HepG2 (cell line): ENCODE data around the gene TEDC1. TPM values are rescaled to one million over a fixed set of nuclear protein-coding genes. Genes with fewer than 3 reads are reported as not detected.

ENCODE experiments used
- AGO1 ChIP-seq: fragments of 200-400 bp; formaldehyde crosslinking; IDR thresholded peaks from 2 replicates; pipeline ENCODE4 v1.6.1; 2017; ENCODE audit warnings: mild to moderate bottlenecking, low read depth, low read length, moderate library complexity; ENCODE audit not compliant: poor library complexity, severe bottlenecking
- CCDC6 ChIP-seq: sonication (generic); formaldehyde crosslinking; IDR thresholded peaks from 2 replicates; pipeline ENCODE4 v1.8.1; 2022; ENCODE audit warnings: mild to moderate bottlenecking, missing genetic modification reagents, moderate library complexity
- CERS6 ChIP-seq: sonication (generic); formaldehyde crosslinking; IDR thresholded peaks from 2 replicates; pipeline ENCODE4 v1.5.0; 2020; ENCODE audit warnings: missing genetic modification reagents
- CSRNP1 ChIP-seq: sonication (generic); formaldehyde crosslinking; IDR thresholded peaks from 2 replicates; pipeline ENCODE4 v1.8.1; 2023; ENCODE audit warnings: mild to moderate bottlenecking, missing genetic modification reagents
- ELF3 ChIP-seq: IDR thresholded peaks from 2 replicates; pipeline ENCODE4 v1.6.1; 2016; ENCODE audit warnings: missing genetic modification reagents, missing compliant biosample characterization
- FIP1L1 ChIP-seq: fragments of 200-400 bp; formaldehyde crosslinking; IDR thresholded peaks from 2 replicates; pipeline ENCODE4 v1.6.1; 2018; ENCODE audit warnings: low read depth, mild to moderate bottlenecking, low read length, moderate library complexity, borderline replicate concordance; ENCODE audit not compliant: insufficient read depth
- HDAC2 ChIP-seq: sonication (generic); formaldehyde crosslinking; IDR thresholded peaks from 2 replicates; pipeline ENCODE4 v1.4.0; 2020; ENCODE audit warnings: missing genetic modification reagents
- HOXD1 ChIP-seq: sonication (generic); formaldehyde crosslinking; IDR thresholded peaks from 2 replicates; pipeline ENCODE4 v1.5.0; 2020; ENCODE audit warnings: missing genetic modification reagents
- MNT ChIP-seq: fragments of 450-650 bp; IDR thresholded peaks from 2 replicates; pipeline ENCODE4 v1.6.1; 2016
- NRL ChIP-seq: sonication (generic); formaldehyde crosslinking; IDR thresholded peaks from 2 replicates; pipeline ENCODE4 v1.5.0; 2020; ENCODE audit warnings: missing genetic modification reagents, mild to moderate bottlenecking, moderate library complexity, borderline replicate concordance
- RFXANK ChIP-seq: IDR thresholded peaks from 2 replicates; pipeline ENCODE4 v1.6.1; 2016
- SP1 ChIP-seq, 2 experiments: fragments of 450-650 bp in 1 of 2; sonication (generic) in 1 of 2; formaldehyde crosslinking in 1 of 2; IDR thresholded peaks; 2 replicates each; pipeline versions ENCODE4 v1.4.0 to v1.6.1; 2016 to 2020; ENCODE audit warnings: missing genetic modification reagents in 1 of 2
- ZBTB14 ChIP-seq: sonication (generic); formaldehyde crosslinking; IDR thresholded peaks from 2 replicates; pipeline ENCODE4 v1.4.0; 2020; ENCODE audit warnings: missing genetic modification reagents
- ZBTB26 ChIP-seq: IDR thresholded peaks from 2 replicates; pipeline ENCODE4 v1.6.1; 2016; ENCODE audit warnings: missing compliant biosample characterization, missing genetic modification reagents, borderline replicate concordance
- ZBTB7A ChIP-seq: sonication (generic); formaldehyde crosslinking; IDR thresholded peaks from 2 replicates; pipeline ENCODE4 v1.8.0; 2022; ENCODE audit warnings: mild to moderate bottlenecking, missing genetic modification reagents
- ZFP82 ChIP-seq: sonication (generic); formaldehyde crosslinking; IDR thresholded peaks from 2 replicates; pipeline ENCODE4 v1.5.1; 2020; ENCODE audit warnings: mild to moderate bottlenecking, missing genetic modification reagents, borderline replicate concordance
- ZFX ChIP-seq: sonication (generic); formaldehyde crosslinking; IDR thresholded peaks from 2 replicates; pipeline ENCODE4 v1.4.0; 2020; ENCODE audit warnings: mild to moderate bottlenecking, low read depth, missing genetic modification reagents, moderate library complexity
- ZGPAT ChIP-seq: IDR thresholded peaks from 2 replicates; pipeline ENCODE4 v1.6.1; 2016; ENCODE audit warnings: mild to moderate bottlenecking
- ZNF576 ChIP-seq: sonication (generic); formaldehyde crosslinking; IDR thresholded peaks from 2 replicates; pipeline ENCODE4 v1.4.0; 2020; ENCODE audit warnings: mild to moderate bottlenecking, missing genetic modification reagents
- ZNF644 ChIP-seq: IDR thresholded peaks from 2 replicates; pipeline ENCODE4 v1.6.1; 2016; ENCODE audit warnings: low read depth
- ZNF816 ChIP-seq: sonication (generic); formaldehyde crosslinking; IDR thresholded peaks from 2 replicates; pipeline ENCODE4 v1.8.0; 2022; ENCODE audit warnings: missing genetic modification reagents, mild to moderate bottlenecking, borderline replicate concordance
- ZNF841 ChIP-seq: sonication (generic); formaldehyde crosslinking; IDR thresholded peaks from 2 replicates; pipeline ENCODE4 v1.8.1; 2023; ENCODE audit warnings: missing genetic modification reagents, borderline replicate concordance
- polyA plus RNA-seq, 8 experiments: library from polyadenylated mRNA; depleted of rRNA in 3 of 8; stranded (reverse) in 7 of 8; unstranded in 1 of 8; fragments of >200 nt; fragmentation: Illumina TruSeq in 4 of 8; extraction: Trizol in 4 of 8; gene quantifications; 2 replicates each; pipeline versions ENCODE4 v1.2.1 to v1.2.3, GENCODE V29; 2011 to 2016; ENCODE audit warnings: low read depth in 4 of 8, missing spikeins in 1 of 8, mixed read lengths in 1 of 8; ENCODE audit not compliant: insufficient read depth in 1 of 8
- total RNA-seq, 5 experiments: library from RNA; depleted of rRNA; stranded (reverse); fragments of >200 nt; fragmentation: Illumina TruSeq; extraction: Trizol; gene quantifications; 2 replicates each; pipeline ENCODE4 v1.2.3, GENCODE V29; 2016; ENCODE audit warnings: low read depth in 1 of 5

Gene TEDC1
- total and polyA plus RNA-seq, 2 of the 13 experiments (the other 11 are each of a cell fraction or from before 2014, with no cell fraction given) = 5.7 to 27.4 TPM

GRCh38 chr14:105485739-105486162, 5.3 kb upstream of the TEDC1 start (continued):
- peak; percentile 42; the same call in 1 of the 2 replicates for TF ChIP-seq ZGPAT (CRISPR knock-in tag)
- no peak for TF ChIP-seq ELF3 (CRISPR knock-in tag)
- TF ChIP-seq AGO1 = peak; percentile 79
- 0 out of 2 replicates have a peak, but pooled peaks have one; percentile 25 for TF ChIP-seq ZBTB14 (CRISPR knock-in tag)
- 0 out of 2 replicates have a peak, but pooled peaks have one; percentile 31 for TF ChIP-seq ZNF644
- no peak for TF ChIP-seq ZBTB7A (CRISPR knock-in tag)
- no peak for TF ChIP-seq CSRNP1 (CRISPR knock-in tag)
- TF ChIP-seq RFXANK (CRISPR knock-in tag) = no peak
- TF ChIP-seq HOXD1 = 0 out of 2 replicates have a peak, but pooled peaks have one; percentile 6
- TF ChIP-seq ZFP82 = no peak
- no peak for TF ChIP-seq SP1 (IDR thresholded peaks at IDR 0.05)
- peak; percentile 31; the same call in 1 of the 2 replicates for TF ChIP-seq SP1 (CRISPR knock-in tag; IDR thresholded peaks at IDR 0.05)
- peak; percentile 50; the same call in 1 of the 2 replicates for TF ChIP-seq HDAC2 (CRISPR knock-in tag)
- no peak for TF ChIP-seq MNT
- TF ChIP-seq ZBTB26 (CRISPR knock-in tag) = peak; percentile 17; the same call in 1 of the 2 replicates
- no peak for TF ChIP-seq ZNF841 (CRISPR knock-in tag)
- no peak for TF ChIP-seq ZNF576 (CRISPR knock-in tag)
- TF ChIP-seq NRL (CRISPR knock-in tag) = no peak
- TF ChIP-seq ZFX (CRISPR knock-in tag) = peak; percentile 96
- no peak for TF ChIP-seq FIP1L1
- no peak for TF ChIP-seq ZNF816 (CRISPR knock-in tag)
- no peak for TF ChIP-seq CERS6
- no peak for TF ChIP-seq CCDC6 (CRISPR knock-in tag)
